ENCODE data around the gene C10orf95. TPM values are rescaled to one million over a fixed set of nuclear protein-coding genes. Genes with fewer than 3 reads are reported as not detected.

C10orf95 gene
- total and polyA plus RNA-seq, 2 of the 13 experiments (the other 11 are each of a cell fraction or from before 2014, with no cell fraction given): 0.05 to 0.07 TPM

DNA sequence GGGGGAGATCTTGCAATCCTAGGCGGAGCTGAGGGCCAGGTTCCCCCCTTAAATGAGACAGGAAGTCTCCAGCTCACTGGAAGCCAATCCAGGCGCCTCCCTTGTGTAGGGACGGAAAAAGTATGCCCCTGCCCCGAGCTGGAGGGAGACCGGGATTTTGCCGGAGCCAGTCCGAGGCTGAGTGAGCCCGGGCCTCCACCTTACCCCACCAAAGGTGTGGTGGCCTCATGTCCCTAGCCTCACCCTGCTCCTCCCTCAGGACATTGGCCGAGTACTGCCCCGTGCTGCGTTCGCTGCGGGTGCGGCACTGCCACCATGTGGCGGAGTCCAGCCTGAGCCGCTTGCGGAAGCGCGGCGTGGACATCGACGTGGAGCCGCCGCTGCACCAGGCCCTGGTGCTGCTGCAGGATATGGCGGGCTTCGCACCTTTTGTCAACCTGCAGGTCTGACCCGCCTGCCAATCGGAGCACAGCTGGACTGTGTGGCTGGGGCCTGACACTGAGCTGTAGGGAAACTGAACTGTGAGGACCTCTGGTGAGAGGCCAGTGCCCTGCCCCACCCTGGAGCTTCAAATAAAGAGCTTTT, 28.7 kb downstream of the C10orf95 start (continued):
- TF ChIP-seq AGO1 (IDR thresholded peaks at IDR 0.05; ENCODE audit: low read depth, low read length, poor library complexity, severe bottlenecking) (peak; percentile 49), ZNF776 (CRISPR knock-in tag; IDR thresholded peaks at IDR 0.05) (no peak), ZNF367 (CRISPR knock-in tag; IDR thresholded peaks at IDR 0.05; ENCODE audit: borderline replicate concordance) (no peak), ZNF441 (CRISPR knock-in tag; IDR thresholded peaks at IDR 0.05; ENCODE audit: borderline replicate concordance) (peak; percentile 51; the same call in 1 of the 2 replicates), HNF4A (CRISPR knock-in tag; IDR thresholded peaks at IDR 0.05) (peak; percentile 41; the same call in 1 of the 2 replicates), IRF2 (CRISPR knock-in tag; IDR thresholded peaks at IDR 0.05) (peak; percentile 87), ATM (IDR thresholded peaks at IDR 0.05; ENCODE audit: borderline replicate concordance) (no peak)
- TF ChIP-seq, protein P1, sequence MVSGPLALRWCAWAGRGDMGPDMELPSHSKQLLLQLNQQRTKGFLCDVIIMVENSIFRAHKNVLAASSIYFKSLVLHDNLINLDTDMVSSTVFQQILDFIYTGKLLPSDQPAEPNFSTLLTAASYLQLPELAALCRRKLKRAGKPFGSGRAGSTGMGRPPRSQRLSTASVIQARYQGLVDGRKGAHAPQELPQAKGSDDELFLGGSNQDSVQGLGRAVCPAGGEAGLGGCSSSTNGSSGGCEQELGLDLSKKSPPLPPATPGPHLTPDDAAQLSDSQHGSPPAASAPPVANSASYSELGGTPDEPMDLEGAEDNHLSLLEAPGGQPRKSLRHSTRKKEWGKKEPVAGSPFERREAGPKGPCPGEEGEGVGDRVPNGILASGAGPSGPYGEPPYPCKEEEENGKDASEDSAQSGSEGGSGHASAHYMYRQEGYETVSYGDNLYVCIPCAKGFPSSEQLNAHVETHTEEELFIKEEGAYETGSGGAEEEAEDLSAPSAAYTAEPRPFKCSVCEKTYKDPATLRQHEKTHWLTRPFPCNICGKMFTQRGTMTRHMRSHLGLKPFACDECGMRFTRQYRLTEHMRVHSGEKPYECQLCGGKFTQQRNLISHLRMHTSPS (CRISPR knock-in tag; IDR thresholded peaks at IDR 0.05; ENCODE audit: low read depth): peak; percentile 28; the same call in 1 of the 2 replicates
- TF ChIP-seq, protein P2, sequence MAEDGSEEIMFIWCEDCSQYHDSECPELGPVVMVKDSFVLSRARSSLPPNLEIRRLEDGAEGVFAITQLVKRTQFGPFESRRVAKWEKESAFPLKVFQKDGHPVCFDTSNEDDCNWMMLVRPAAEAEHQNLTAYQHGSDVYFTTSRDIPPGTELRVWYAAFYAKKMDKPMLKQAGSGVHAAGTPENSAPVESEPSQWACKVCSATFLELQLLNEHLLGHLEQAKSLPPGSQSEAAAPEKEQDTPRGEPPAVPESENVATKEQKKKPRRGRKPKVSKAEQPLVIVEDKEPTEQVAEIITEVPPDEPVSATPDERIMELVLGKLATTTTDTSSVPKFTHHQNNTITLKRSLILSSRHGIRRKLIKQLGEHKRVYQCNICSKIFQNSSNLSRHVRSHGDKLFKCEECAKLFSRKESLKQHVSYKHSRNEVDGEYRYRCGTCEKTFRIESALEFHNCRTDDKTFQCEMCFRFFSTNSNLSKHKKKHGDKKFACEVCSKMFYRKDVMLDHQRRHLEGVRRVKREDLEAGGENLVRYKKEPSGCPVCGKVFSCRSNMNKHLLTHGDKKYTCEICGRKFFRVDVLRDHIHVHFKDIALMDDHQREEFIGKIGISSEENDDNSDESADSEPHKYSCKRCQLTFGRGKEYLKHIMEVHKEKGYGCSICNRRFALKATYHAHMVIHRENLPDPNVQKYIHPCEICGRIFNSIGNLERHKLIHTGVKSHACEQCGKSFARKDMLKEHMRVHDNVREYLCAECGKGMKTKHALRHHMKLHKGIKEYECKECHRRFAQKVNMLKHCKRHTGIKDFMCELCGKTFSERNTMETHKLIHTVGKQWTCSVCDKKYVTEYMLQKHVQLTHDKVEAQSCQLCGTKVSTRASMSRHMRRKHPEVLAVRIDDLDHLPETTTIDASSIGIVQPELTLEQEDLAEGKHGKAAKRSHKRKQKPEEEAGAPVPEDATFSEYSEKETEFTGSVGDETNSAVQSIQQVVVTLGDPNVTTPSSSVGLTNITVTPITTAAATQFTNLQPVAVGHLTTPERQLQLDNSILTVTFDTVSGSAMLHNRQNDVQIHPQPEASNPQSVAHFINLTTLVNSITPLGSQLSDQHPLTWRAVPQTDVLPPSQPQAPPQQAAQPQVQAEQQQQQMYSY (CRISPR knock-in tag; IDR thresholded peaks at IDR 0.05): peak; percentile 36; the same call in 1 of the 2 replicates
- TF ChIP-seq, protein P3, sequence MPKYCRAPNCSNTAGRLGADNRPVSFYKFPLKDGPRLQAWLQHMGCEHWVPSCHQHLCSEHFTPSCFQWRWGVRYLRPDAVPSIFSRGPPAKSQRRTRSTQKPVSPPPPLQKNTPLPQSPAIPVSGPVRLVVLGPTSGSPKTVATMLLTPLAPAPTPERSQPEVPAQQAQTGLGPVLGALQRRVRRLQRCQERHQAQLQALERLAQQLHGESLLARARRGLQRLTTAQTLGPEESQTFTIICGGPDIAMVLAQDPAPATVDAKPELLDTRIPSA (CRISPR knock-in tag; IDR thresholded peaks at IDR 0.05; ENCODE audit: borderline replicate concordance): 0 out of 2 replicates have a peak, but pooled peaks have one; percentile 57
- TF ChIP-seq, protein P4, sequence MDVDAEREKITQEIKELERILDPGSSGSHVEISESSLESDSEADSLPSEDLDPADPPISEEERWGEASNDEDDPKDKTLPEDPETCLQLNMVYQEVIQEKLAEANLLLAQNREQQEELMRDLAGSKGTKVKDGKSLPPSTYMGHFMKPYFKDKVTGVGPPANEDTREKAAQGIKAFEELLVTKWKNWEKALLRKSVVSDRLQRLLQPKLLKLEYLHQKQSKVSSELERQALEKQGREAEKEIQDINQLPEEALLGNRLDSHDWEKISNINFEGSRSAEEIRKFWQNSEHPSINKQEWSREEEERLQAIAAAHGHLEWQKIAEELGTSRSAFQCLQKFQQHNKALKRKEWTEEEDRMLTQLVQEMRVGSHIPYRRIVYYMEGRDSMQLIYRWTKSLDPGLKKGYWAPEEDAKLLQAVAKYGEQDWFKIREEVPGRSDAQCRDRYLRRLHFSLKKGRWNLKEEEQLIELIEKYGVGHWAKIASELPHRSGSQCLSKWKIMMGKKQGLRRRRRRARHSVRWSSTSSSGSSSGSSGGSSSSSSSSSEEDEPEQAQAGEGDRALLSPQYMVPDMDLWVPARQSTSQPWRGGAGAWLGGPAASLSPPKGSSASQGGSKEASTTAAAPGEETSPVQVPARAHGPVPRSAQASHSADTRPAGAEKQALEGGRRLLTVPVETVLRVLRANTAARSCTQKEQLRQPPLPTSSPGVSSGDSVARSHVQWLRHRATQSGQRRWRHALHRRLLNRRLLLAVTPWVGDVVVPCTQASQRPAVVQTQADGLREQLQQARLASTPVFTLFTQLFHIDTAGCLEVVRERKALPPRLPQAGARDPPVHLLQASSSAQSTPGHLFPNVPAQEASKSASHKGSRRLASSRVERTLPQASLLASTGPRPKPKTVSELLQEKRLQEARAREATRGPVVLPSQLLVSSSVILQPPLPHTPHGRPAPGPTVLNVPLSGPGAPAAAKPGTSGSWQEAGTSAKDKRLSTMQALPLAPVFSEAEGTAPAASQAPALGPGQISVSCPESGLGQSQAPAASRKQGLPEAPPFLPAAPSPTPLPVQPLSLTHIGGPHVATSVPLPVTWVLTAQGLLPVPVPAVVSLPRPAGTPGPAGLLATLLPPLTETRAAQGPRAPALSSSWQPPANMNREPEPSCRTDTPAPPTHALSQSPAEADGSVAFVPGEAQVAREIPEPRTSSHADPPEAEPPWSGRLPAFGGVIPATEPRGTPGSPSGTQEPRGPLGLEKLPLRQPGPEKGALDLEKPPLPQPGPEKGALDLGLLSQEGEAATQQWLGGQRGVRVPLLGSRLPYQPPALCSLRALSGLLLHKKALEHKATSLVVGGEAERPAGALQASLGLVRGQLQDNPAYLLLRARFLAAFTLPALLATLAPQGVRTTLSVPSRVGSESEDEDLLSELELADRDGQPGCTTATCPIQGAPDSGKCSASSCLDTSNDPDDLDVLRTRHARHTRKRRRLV (CRISPR knock-in tag; IDR thresholded peaks at IDR 0.05): no peak
- TF ChIP-seq, protein P5, sequence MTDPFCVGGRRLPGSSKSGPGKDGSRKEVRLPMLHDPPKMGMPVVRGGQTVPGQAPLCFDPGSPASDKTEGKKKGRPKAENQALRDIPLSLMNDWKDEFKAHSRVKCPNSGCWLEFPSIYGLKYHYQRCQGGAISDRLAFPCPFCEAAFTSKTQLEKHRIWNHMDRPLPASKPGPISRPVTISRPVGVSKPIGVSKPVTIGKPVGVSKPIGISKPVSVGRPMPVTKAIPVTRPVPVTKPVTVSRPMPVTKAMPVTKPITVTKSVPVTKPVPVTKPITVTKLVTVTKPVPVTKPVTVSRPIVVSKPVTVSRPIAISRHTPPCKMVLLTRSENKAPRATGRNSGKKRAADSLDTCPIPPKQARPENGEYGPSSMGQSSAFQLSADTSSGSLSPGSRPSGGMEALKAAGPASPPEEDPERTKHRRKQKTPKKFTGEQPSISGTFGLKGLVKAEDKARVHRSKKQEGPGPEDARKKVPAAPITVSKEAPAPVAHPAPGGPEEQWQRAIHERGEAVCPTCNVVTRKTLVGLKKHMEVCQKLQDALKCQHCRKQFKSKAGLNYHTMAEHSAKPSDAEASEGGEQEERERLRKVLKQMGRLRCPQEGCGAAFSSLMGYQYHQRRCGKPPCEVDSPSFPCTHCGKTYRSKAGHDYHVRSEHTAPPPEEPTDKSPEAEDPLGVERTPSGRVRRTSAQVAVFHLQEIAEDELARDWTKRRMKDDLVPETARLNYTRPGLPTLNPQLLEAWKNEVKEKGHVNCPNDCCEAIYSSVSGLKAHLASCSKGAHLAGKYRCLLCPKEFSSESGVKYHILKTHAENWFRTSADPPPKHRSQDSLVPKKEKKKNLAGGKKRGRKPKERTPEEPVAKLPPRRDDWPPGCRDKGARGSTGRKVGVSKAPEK (CRISPR knock-in tag; IDR thresholded peaks at IDR 0.05; ENCODE audit: borderline replicate concordance): peak; percentile 60; the same call in 1 of the 2 replicates
